Measurements from ENCODE around the gene EPB41L4B.

- TF ChIP-seq, protein P1, sequence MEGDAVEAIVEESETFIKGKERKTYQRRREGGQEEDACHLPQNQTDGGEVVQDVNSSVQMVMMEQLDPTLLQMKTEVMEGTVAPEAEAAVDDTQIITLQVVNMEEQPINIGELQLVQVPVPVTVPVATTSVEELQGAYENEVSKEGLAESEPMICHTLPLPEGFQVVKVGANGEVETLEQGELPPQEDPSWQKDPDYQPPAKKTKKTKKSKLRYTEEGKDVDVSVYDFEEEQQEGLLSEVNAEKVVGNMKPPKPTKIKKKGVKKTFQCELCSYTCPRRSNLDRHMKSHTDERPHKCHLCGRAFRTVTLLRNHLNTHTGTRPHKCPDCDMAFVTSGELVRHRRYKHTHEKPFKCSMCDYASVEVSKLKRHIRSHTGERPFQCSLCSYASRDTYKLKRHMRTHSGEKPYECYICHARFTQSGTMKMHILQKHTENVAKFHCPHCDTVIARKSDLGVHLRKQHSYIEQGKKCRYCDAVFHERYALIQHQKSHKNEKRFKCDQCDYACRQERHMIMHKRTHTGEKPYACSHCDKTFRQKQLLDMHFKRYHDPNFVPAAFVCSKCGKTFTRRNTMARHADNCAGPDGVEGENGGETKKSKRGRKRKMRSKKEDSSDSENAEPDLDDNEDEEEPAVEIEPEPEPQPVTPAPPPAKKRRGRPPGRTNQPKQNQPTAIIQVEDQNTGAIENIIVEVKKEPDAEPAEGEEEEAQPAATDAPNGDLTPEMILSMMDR (conservative IDR thresholded peaks at IDR 0.05; ENCODE audit: low read length) = no peak
- no peak for TF ChIP-seq EZH2phosphoT487 (IDR thresholded peaks at IDR 0.05; ENCODE audit: borderline replicate concordance)
Measured at GRCh38 chr9:109263358-109263757, 57.5 kb downstream of the EPB41L4B start.
